Neural cell (in vitro differentiated cells): ENCODE results near the gene MAP1LC3B.

Source experiments
- POLR2AphosphoS5 ChIP-seq: IDR thresholded peaks from 2 replicates; pipeline ENCODE4 v1.6.1; 2012
- TF ChIP-seq, protein P1 (sequence below): fragments of 450-650 bp; IDR thresholded peaks from 2 replicates; pipeline ENCODE4 v1.5.1; 2014; ENCODE audit warnings: antibody characterized with exemption, mild to moderate bottlenecking, moderate library complexity; ENCODE audit not compliant: poor library complexity, severe bottlenecking

- TF ChIP-seq, protein P1, sequence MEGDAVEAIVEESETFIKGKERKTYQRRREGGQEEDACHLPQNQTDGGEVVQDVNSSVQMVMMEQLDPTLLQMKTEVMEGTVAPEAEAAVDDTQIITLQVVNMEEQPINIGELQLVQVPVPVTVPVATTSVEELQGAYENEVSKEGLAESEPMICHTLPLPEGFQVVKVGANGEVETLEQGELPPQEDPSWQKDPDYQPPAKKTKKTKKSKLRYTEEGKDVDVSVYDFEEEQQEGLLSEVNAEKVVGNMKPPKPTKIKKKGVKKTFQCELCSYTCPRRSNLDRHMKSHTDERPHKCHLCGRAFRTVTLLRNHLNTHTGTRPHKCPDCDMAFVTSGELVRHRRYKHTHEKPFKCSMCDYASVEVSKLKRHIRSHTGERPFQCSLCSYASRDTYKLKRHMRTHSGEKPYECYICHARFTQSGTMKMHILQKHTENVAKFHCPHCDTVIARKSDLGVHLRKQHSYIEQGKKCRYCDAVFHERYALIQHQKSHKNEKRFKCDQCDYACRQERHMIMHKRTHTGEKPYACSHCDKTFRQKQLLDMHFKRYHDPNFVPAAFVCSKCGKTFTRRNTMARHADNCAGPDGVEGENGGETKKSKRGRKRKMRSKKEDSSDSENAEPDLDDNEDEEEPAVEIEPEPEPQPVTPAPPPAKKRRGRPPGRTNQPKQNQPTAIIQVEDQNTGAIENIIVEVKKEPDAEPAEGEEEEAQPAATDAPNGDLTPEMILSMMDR: no peak
- TF ChIP-seq POLR2AphosphoS5: no peak
Observed at GRCh38 chr16:87391324-87391949, 699 bp upstream of the MAP1LC3B start.
